Measurements from ENCODE around the gene EDIL3. TPM values are rescaled to one million over a fixed set of nuclear protein-coding genes. Genes with fewer than 3 reads are reported as not detected.

EDIL3 gene
- total and polyA plus RNA-seq, 4 donors, result 8.3 to 66.0 (median 11.0) TPM

GRCh38 chr5:84191281-84191680, 193.4 kb downstream of the EDIL3 start:
- no peak for DNase-seq
- Histone ChIP-seq H3K4me3 (no peak overlapping the region), H3K9ac (ENCODE audit: insufficient read depth in 1 of 2, low read length in 2 of 2) (no peak overlapping the region), H3K36me3 (ENCODE audit: control insufficient read depth in 4 of 4, insufficient read depth in 4 of 4, low read length in 4 of 4) (no peaks in the 10 kb centered on the region), H3K4me1 (ENCODE audit: control insufficient read depth in 5 of 5, insufficient read depth in 5 of 5, low read length in 5 of 5) (no peaks in the 10 kb centered on the region), H3K27ac (ENCODE audit: low read depth in 1 of 2, low read length in 1 of 2) (no peak overlapping the region), H3K27me3 (ENCODE audit: control insufficient read depth in 3 of 3, insufficient read depth in 3 of 3, low read length in 2 of 3) (no peaks in the 10 kb centered on the region), H3K9me3 (ENCODE audit: control insufficient read depth in 4 of 4, insufficient read depth in 3 of 4, low read length in 3 of 4) (no peaks in the 10 kb centered on the region)
- ATAC-seq (ENCODE audit: insufficient read depth, low FRiP score), result no peak
- no peak for TF ChIP-seq CTCF (IDR thresholded peaks at IDR 0.05; ENCODE audit: control extremely low read depth, extremely low read depth)
- 73 to 76% methylated on average over 2 of the region's 2 CpGs for WGBS, 2 donors

DNA sequence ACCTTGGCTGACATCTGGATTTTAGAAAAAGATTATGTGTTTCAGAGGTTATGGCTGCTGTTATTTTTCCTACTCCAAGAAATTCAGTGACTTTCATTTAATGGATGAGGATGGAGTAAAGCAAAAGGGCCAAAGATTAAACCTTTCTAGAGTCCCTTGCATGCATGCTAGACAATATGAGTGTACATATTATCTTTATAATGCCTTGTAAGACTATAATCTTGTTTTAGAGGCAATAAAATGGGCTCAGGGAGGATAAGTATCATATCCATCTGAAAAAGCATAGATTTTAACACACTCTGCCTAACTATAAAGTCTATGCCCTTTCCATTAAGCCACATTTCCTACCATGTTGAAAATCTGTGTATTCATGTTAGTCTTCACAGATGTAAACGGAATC, 199.8 kb downstream of the EDIL3 start:
- no peak overlapping the region for H3K9ac ChIP-seq (ENCODE audit: insufficient read depth in 1 of 2, low read length in 2 of 2)
- WGBS, 2 donors, result 92 to 96% methylated on average over 1 of the region's 1 CpG
- H3K4me1 ChIP-seq (ENCODE audit: control insufficient read depth in 5 of 5, insufficient read depth in 5 of 5, low read length in 5 of 5), result no peaks in the 10 kb centered on the region
- no peaks in the 10 kb centered on the region for H3K36me3 ChIP-seq (ENCODE audit: control insufficient read depth in 4 of 4, insufficient read depth in 4 of 4, low read length in 4 of 4)
- no peak for ATAC-seq (ENCODE audit: insufficient read depth, low FRiP score)
- no peak for DNase-seq
- H3K27me3 ChIP-seq (ENCODE audit: control insufficient read depth in 3 of 3, insufficient read depth in 3 of 3, low read length in 2 of 3), result no peaks in the 10 kb centered on the region
- TF ChIP-seq CTCF (IDR thresholded peaks at IDR 0.05; ENCODE audit: control extremely low read depth, extremely low read depth), result no peak
- no peak overlapping the region for H3K4me3 ChIP-seq
- no peaks in the 10 kb centered on the region for H3K9me3 ChIP-seq (ENCODE audit: control insufficient read depth in 4 of 4, insufficient read depth in 3 of 4, low read length in 3 of 4)
- H3K27ac ChIP-seq (ENCODE audit: low read depth in 1 of 2, low read length in 1 of 2), result no peak overlapping the region

- no peaks in the 10 kb centered on the region for H3K36me3 ChIP-seq (ENCODE audit: control insufficient read depth in 4 of 4, insufficient read depth in 4 of 4, low read length in 4 of 4)
- no peaks in the 10 kb centered on the region for H3K27me3 ChIP-seq (ENCODE audit: control insufficient read depth in 3 of 3, insufficient read depth in 3 of 3, low read length in 2 of 3)
- no peak for ATAC-seq (ENCODE audit: insufficient read depth, low FRiP score)
- TF ChIP-seq CTCF (IDR thresholded peaks at IDR 0.05; ENCODE audit: control extremely low read depth, extremely low read depth), result no peak
- H3K9ac ChIP-seq (ENCODE audit: insufficient read depth in 1 of 2, low read length in 2 of 2), result no peak overlapping the region
- 65 to 73% methylated on average over 3 of the region's 3 CpGs for WGBS, 2 donors
- no peak overlapping the region for H3K27ac ChIP-seq (ENCODE audit: low read depth in 1 of 2, low read length in 1 of 2)
- no peaks in the 10 kb centered on the region for H3K9me3 ChIP-seq (ENCODE audit: control insufficient read depth in 4 of 4, insufficient read depth in 3 of 4, low read length in 3 of 4)
- no peaks in the 10 kb centered on the region for H3K4me1 ChIP-seq (ENCODE audit: control insufficient read depth in 5 of 5, insufficient read depth in 5 of 5, low read length in 5 of 5)
- DNase-seq, result no peak
- no peak overlapping the region for H3K4me3 ChIP-seq
Measured at GRCh38 chr5:84181093-84181492, 203.6 kb downstream of the EDIL3 start.

- H3K4me1 ChIP-seq (ENCODE audit: control insufficient read depth in 5 of 5, insufficient read depth in 5 of 5, low read length in 5 of 5), result no peaks in the 10 kb centered on the region
- DNase-seq (no peak), ATAC-seq (ENCODE audit: insufficient read depth, low FRiP score) (no peak)
- no peak for TF ChIP-seq CTCF (IDR thresholded peaks at IDR 0.05; ENCODE audit: control extremely low read depth, extremely low read depth)
- H3K36me3 ChIP-seq (ENCODE audit: control insufficient read depth in 4 of 4, insufficient read depth in 4 of 4, low read length in 4 of 4), result no peaks in the 10 kb centered on the region
- H3K9me3 ChIP-seq (ENCODE audit: control insufficient read depth in 4 of 4, insufficient read depth in 3 of 4, low read length in 3 of 4), result no peaks in the 10 kb centered on the region
- H3K9ac ChIP-seq (ENCODE audit: insufficient read depth in 1 of 2, low read length in 2 of 2), result no peak overlapping the region
- WGBS, 2 donors, result 93 to 98% methylated on average over 2 of the region's 2 CpGs
- H3K27me3 ChIP-seq (ENCODE audit: control insufficient read depth in 3 of 3, insufficient read depth in 3 of 3, low read length in 2 of 3), result no peaks in the 10 kb centered on the region
- H3K27ac ChIP-seq (ENCODE audit: low read depth in 1 of 2, low read length in 1 of 2), result no peak overlapping the region
- H3K4me3 ChIP-seq, result no peak overlapping the region
Measured at GRCh38 chr5:84168841-84169240, 215.8 kb downstream of the EDIL3 start.

Measured in lung (tissue), 12 donors.